GM18870 (cell line): ENCODE results near the gene WDR77.
A peak's percentile ranks its signal among the peaks of the same experiment; 100 is the strongest.

ENCODE experiments used
- ATAC-seq: cut with Tn5 transposase; IDR thresholded peaks from one replicate; pipeline ENCODE4 v1.9.1; 2021; ENCODE audit warnings: moderate library complexity; ENCODE audit not compliant: unreplicated experiment

The WDR77 gene

GRCh38 chr1:111470596-111470995 is 21.5 kb upstream of the WDR77 start:
- ATAC-seq, result no peak

- ATAC-seq, result no peak
Measured at GRCh38 chr1:111469539-111469938, 20.5 kb upstream of the WDR77 start.

GRCh38 chr1:111468717-111469100 is 19.7 kb upstream of the WDR77 start:
- no peak for ATAC-seq

- no peak for ATAC-seq
Measured at GRCh38 chr1:111467865-111468716, 19.0 kb upstream of the WDR77 start.

- no peak for ATAC-seq
Measured at GRCh38 chr1:111466480-111466879, 17.4 kb upstream of the WDR77 start.

GRCh38 chr1:111465754-111466153 is 16.7 kb upstream of the WDR77 start:
- ATAC-seq, result no peak

- ATAC-seq, result no peak
Measured at GRCh38 chr1:111463029-111463683, 14.1 kb upstream of the WDR77 start.

- ATAC-seq, result no peak
Measured at GRCh38 chr1:111462370-111463028, 13.4 kb upstream of the WDR77 start.

GRCh38 chr1:111461765-111462164 is 12.7 kb upstream of the WDR77 start:
- ATAC-seq, result no peak

- no peak for ATAC-seq
Measured at GRCh38 chr1:111455642-111456031, 6.6 kb upstream of the WDR77 start.

- ATAC-seq, result no peak
Measured at GRCh38 chr1:111454859-111455641, 6.0 kb upstream of the WDR77 start.

- ATAC-seq, result no peak
Measured at GRCh38 chr1:111453706-111454105, 4.7 kb upstream of the WDR77 start.

- no peak for ATAC-seq
Measured at GRCh38 chr1:111452581-111452980, 3.5 kb upstream of the WDR77 start.

GRCh38 chr1:111450185-111450584 is 1.1 kb upstream of the WDR77 start:
- ATAC-seq, result no peak

GRCh38 chr1:111449703-111450017 is 604 bp upstream of the WDR77 start:
- no peak for ATAC-seq

- peak; percentile 7 for ATAC-seq
Measured at GRCh38 chr1:111448482-111448917, 556 bp downstream of the WDR77 start.

- no peak for ATAC-seq
Measured at GRCh38 chr1:111446967-111447892, 1.8 kb downstream of the WDR77 start.

GRCh38 chr1:111446546-111446945 is 2.5 kb downstream of the WDR77 start:
- no peak for ATAC-seq

GRCh38 chr1:111444031-111444430 is 5.0 kb downstream of the WDR77 start:
- no peak for ATAC-seq

GRCh38 chr1:111442457-111442856 is 6.6 kb downstream of the WDR77 start:
- no peak for ATAC-seq
